ENCODE measurements around the gene CNBD2. TPM values are rescaled to one million over a fixed set of nuclear protein-coding genes. Genes with fewer than 3 reads are reported as not detected.

CNBD2 gene
- total RNA-seq, 1 experiment from 2014 or later: 3.8 TPM

- TF ChIP-seq TCF7 (CRISPR knock-in tag; IDR thresholded peaks at IDR 0.05; ENCODE audit: low read depth): no peak
These were observed 17.4 kb downstream of the CNBD2 start (continued) for GRCh38 chr20:35985806-35986205.

GRCh38 chr20:35988910-35989463 is 20.6 kb downstream of the CNBD2 start:
- DNase-seq (ENCODE audit: low spot score) (no peak), ATAC-seq (no peak)
- no peaks in the 10 kb centered on the region; the same call in none of the 2 replicates for H3K27me3 Mint-ChIP-seq (ENCODE audit: low read depth)
- TF ChIP-seq PRDM15 (CRISPR knock-in tag; IDR thresholded peaks at IDR 0.05) (no peak), ZNF281 (CRISPR knock-in tag; IDR thresholded peaks at IDR 0.05) (no peak), SOX15 (CRISPR knock-in tag; IDR thresholded peaks at IDR 0.05) (no peak), TEAD1 (CRISPR knock-in tag; IDR thresholded peaks at IDR 0.05) (no peak), CDX4 (CRISPR knock-in tag; IDR thresholded peaks at IDR 0.05; ENCODE audit: borderline replicate concordance) (no peak), FOXJ3 (CRISPR knock-in tag; IDR thresholded peaks at IDR 0.05; ENCODE audit: borderline replicate concordance) (no peak), TCF7 (CRISPR knock-in tag; IDR thresholded peaks at IDR 0.05; ENCODE audit: low read depth) (no peak), ZNF263 (CRISPR knock-in tag; IDR thresholded peaks at IDR 0.05; ENCODE audit: low read depth) (no peak), FOXK1 (CRISPR knock-in tag; IDR thresholded peaks at IDR 0.05) (no peak), NFATC4 (CRISPR knock-in tag; IDR thresholded peaks at IDR 0.05) (no peak), TP53 (CRISPR knock-in tag; IDR thresholded peaks at IDR 0.05) (no peak), HMGXB4 (CRISPR knock-in tag; IDR thresholded peaks at IDR 0.05) (no peak), ZSCAN18 (CRISPR knock-in tag; IDR thresholded peaks at IDR 0.05) (no peak)
- H3K36me3 Mint-ChIP-seq: no peaks in the 10 kb centered on the region
- H3K4me1 Mint-ChIP-seq: peaks cover 13% of the 10 kb centered on the region
- no peak overlapping the region for H3K4me3 Mint-ChIP-seq
- no peaks in the 10 kb centered on the region for H3K9me3 Mint-ChIP-seq
- CTCF ChIA-PET: interaction anchor here (0.6 to 5.9 kb wide), 2 partner anchors 35 to 465 kb away, joined by 3 to 103 read pairs; partner anchors contain the start of gene SCAND1
- POLR2A ChIA-PET: no interaction called here
- H3K27ac Mint-ChIP-seq: no peak overlapping the region

All from WTC11 (cell line).